NCI-H345 treated with DMSO at 0.1 percent for 48 hours (cell line): Measurements from ENCODE around the gene LDAF1.
"Not testable (repeated sequence)": the region's sequence is repeated elsewhere in the genome, so short reads cannot be mapped to it uniquely, and the experiment has no call there.

Source experiments
- DNase-seq: peaks from one replicate; lab custom pipeline; 2025; ENCODE audit not compliant: unreplicated experiment; lab: John Stamatoyannopoulos, UW

Gene LDAF1

DNA sequence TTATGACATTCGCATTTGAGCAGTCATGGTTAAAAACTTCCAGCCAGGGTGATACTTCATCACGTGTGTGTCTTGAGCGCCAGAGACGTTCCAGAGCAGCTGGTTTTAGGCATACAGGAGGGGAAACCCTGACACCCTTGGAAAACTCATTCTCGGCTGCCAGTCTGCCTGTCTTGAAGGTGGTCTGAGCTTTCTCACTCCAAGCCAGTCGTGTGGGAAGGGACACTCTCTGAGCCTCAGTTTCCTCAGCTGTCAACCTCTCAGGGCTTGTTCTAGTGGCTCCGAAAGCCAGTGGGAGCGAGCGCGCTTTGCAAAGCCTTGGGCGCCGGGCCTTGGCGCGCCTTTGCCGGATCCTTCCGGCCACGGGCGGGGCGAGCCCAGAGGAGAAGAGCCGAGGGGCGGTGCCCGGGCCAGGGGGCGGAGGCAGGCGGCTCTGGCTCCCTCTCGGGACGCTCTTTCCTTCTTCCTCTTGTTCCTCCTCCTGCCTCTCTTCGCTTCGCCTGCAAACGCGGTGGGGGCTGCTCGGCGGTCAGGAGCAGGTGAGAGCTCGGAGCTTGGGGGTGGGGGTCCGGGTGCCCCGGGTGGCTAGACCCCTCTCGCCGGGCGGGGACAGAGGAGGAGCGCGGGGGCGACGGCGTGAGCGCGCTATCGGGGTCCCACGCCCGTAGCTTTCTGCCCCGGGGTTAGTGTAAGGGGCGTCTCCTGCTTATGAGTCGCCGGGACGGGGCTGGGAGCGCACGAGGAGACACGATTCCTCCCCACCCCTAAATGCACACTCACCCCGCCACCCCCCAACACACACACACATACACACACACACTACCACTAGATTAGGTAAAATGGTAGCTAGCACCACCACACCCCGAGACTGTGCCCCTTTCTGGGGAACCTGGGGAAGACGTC, at the start of gene LDAF1:
Gene LDAF1 (plus strand): TSS at position 467 of the 903 bp plus-strand sequence. CDS start 2,509 bp downstream, outside the sequence.
- peak; percentile 18 for DNase-seq

DNA sequence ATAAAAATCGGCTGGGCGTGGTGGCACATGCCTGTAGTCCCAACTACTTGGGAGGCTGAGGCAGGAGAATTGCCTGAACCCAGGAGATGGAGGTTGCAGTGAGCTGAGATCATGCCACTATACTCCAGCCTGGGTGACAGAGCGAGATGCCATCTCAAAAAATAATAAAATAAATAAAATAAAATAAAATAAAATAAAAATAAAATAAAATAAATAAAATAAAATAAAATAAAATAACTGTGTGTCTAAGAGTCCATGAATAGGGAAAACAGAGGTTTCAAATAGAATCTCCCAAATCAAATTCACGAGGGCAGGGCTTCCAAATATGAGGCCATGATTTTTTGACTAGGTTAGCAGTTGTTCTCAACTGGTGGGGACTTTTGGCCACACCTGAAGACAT, 42.9 kb upstream of the LDAF1 start:
- not testable (repeated sequence) for DNase-seq

DNA sequence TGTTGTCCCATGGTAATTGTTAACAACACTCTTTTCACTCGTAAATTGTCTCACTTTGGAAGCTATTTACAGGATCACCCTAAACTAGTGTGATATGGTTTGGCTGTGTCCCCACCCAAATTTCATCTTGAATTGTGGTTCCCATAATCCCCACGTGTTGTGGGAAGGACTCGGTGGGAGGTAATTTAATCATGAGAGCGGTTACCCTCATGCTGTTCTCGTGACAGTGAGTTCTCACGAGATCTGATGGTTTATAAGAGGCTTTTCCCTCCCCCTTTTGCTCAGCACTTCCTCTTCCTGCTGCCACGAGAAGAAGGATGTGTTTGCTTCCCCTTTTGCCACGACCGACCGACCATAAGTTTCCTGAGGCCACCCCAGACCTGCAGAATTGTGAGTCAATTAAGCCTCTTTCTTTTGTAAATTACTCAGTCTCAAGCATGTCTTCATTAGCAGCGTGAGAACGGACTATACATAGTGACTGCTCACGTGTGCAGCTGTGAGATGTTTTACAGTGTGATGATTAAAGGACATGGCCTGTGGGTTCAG, 42.3 kb upstream of the LDAF1 start:
- DNase-seq: no peak

DNA sequence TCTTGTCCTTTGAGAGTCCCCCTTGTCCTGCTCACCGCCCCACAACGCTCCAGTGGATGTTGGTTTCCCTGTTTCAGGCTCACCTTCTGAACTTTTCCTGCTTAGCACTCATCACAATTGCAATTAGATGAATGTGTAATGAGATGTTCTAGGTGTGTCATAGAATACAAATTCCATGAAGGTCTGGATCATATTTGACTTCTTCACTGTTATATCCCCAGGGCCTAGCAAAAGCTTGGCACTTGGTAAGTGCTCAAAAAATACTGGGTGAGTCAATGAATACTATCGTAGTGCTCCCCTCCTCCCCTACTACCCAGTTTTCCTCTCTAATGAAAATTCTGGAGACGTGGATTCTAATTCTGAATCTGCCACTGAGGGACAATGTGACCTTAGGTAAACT, 40.9 kb upstream of the LDAF1 start:
- no peak for DNase-seq

DNA sequence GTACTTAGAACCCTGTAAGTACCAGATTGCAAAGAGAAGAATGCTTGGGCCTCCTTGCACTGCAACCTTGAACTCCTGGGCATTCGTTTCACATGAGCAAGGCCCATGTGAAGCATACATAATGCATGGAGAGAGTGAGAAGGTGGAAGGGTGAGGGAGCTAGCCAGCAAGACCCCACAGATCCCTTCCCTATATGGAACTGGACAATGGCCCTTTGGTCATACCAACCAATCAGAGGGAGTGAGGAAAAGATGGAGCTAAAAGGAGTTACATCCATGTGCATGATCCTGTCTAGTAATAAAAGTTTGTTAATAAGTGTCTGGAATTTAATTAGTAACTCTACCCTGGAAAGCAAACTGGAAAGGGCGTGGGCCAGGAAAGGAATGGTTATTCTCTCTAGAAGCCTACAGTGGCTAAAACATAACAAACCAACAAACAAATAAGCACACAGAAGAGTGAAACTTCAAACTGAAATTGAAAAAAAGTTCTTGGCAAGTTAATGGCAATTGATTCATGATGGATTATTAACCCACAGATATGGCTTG, 37.4 kb upstream of the LDAF1 start:
- DNase-seq: no peak

DNA sequence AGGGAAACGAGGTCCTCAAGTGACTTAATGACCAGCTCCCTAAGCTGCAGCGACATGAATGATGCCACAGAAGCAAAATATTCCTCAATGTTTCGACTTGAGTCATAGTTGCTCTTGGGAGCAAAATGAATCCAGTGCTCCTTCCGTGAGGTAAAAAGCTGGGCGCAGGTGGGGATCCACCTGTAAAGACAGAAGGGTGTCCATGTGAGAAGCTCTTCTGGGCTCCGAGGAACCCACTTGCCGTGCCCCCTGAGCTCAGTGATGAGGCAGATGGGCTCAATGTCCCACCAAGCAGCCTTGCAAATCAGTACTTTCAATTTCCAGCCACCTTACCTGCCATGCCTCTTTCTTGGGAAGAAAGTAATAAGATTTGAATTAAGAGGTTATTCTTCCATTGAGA, 33.3 kb upstream of the LDAF1 start:
- DNase-seq: no peak

DNA sequence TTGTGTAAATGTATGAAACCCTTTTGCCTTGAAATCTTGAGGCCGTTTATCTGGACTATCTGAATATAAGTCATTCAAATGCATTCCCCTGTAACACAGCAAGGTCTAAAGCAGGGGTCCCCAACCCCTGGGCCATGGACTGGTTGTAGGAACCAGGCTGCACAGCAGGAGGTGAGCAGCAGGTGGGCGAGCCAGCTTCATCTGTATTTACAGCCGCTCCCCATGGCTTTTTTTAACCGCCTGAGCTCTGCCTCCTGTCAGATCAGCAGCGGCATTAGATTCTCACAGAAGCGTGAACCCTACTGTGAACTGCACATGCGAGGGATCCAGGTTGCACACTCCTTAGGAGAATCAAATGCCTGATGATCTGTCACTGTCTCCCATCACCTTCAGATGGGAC, 32.0 kb upstream of the LDAF1 start:
- DNase-seq: no peak

DNA sequence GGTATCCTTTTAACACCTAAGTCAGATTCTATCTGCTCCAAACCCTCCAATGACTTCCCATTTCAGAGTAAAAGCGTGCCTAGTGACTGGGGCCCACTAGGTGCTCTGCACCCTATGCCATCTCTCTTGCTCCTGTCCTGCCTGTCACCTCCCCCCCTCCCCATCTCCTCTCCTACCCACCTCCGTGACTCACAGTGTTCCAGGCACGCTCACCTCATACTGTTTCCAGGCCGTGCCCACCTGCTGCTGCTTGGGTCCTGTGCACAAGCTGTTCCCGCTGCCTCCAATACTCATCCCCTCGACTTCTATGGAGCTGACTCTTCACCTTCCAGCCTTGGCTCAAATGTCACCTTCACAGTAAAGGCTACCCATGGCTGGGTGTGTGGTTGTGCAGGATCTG, 29.5 kb upstream of the LDAF1 start:
- no peak for DNase-seq

DNA sequence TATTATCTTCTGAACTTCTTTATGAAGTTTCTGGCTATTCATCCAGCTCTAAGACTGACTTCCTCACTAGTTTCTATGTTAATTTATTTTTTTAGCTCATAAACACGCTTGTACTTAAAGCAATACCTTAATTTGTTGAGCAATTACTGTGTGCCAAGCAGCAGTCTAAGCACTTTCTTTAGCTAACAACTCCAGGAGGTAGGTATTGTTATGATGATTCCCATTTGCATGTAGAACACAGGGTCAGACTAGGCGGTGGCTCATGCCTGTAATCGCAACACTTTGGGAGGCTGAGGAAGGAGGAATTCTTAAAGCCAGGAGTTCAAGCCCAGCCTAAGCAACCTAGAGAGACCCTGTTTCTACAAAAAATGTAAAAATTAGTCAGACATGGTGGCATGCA, 27.7 kb upstream of the LDAF1 start:
- DNase-seq: no peak

DNA sequence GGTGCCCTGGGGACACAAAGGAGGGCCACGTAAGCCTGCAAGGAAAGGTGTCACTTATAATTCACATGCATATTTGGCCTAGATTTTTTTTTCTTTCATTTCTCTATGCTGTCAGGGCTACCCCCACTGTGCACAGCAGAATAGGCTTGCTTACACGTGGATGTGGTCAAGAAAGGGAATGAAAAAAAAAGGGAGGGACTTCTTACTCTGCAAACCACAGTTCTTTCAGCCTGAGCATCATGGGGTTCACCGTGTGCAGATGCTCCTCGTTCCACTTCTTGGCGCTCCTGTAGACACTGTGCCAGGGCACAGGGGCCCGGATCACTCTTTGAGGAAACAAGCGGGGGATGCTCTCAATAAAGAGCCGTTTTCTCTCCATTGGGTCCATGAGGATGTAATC, 24.4 kb upstream of the LDAF1 start:
- DNase-seq: no peak

DNA sequence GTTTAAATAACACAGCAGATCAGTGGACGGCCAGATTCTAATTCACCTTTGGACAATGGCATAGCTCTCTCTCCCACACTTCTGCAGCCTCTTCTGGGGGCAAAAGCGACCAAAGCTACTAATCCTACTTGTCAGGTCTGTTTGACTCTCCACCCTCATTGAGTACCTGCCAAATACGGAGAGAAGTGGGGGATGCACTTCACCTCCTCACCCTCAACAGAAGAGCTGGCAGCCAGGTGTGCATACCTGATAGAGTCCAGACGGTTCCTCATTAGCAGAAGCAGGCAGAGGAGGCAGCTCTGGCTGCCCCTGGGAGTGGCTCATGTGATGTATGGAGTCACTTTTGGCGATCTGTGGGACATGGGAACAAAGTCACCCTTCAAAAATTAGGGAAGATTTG, 12.7 kb upstream of the LDAF1 start:
- DNase-seq: peak; percentile 19

DNA sequence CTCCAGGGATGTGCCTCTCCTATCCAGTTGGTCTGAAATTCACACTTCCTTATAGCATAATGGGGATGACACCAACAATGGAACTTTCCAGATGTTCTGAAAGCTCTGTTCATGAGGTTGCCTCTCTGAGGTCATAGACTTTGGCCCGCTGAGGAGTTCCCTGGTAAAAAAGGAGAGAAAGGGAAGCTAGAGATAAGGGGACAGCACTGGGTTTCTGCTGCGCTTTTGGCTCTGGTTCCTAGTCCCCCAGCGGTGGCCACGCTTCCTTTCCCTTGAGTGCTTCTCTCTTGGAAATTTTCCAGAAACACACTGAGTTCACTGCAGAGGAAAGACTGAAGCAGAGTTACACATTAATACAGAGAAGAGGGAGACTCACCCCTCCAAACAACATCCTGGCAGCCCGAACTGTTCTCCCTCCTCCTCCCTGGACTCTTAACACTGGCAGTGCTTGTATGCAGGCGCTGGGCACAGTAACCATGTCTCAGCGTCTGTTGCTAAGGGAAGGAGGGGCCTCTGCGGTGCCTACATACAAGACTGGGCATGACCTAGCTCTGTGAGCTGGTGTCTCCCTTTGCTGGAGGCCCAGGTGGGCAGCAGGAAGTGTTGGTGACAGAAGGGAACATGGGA, 8.0 kb upstream of the LDAF1 start, which contains the start of gene DNAH3:
Gene DNAH3 (minus strand): TSS at position 472 of the 627 bp plus-strand sequence. CDS start 527 bp downstream, outside the sequence.
- peak; percentile 95 for DNase-seq

DNA sequence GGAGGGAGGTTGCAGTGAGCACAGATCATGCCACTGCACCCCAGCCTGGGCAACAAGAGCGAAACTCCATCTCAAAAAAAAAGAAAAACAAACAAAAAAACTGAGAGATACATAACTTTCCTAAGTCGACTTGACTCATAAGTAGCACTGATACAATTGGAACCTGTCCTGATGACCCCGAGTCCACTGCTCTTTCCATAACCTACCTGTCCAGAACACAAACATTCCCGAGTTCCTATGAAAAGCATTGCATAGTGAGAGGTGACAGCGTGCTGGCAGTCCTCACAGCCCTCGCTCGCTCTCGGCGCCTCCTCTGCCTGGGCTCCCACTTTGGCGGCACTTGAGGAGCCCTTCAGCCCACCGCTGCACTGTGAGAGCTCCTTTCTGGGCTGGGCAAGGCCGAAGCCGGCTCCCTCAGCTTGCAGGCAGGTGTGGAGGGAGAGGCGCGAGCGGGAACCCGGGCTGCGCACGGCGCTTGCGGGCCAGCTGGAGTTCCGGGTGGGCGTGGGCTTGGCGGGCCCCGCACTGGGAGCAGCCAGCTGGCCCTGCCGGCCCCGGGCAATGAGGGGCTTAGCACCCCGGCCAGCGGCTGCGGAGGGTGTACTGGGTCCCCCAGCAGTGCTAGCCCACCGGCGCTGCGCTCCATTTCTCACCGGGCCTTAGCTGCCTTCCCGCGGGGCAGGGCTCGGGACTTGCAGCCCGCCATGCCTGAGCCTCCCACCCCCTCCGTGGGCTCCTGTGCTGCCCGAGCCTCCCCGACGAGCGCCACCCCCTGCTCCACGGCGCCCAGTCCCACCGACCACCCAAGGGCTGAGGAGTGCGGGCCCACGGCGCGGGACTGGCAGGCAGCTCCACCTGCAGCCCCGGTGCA, 6.1 kb upstream of the LDAF1 start:
- DNase-seq: not testable (repeated sequence)

DNA sequence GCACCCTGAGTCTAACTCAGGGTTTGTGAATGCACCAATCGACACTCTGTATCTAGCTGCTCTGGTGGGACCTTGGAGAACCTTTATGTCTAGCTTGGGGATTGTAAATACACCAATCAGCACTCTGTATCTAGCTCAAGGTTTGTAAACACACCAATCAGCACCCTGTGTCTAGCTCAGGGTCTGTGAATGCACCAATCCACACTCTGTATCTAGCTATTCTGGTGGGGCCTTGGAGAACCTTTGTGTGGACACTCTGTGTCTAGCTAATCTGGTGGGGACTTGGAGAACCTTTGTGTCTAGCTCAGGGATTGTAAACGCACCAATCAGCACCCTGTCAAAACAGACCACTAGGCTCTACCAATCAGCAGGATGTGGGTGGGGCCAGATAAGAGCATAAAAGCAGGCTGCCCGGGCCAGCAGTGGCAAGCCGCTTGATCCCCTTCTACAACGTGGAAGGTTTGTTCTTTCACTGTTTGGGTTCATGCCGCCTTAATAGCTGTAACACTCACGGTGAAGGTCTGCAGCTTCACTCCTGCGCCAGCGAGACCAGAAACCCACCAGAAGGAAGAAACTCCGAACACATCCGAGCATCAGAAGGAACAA, 5.2 kb upstream of the LDAF1 start:
- not testable (repeated sequence) for DNase-seq

DNA sequence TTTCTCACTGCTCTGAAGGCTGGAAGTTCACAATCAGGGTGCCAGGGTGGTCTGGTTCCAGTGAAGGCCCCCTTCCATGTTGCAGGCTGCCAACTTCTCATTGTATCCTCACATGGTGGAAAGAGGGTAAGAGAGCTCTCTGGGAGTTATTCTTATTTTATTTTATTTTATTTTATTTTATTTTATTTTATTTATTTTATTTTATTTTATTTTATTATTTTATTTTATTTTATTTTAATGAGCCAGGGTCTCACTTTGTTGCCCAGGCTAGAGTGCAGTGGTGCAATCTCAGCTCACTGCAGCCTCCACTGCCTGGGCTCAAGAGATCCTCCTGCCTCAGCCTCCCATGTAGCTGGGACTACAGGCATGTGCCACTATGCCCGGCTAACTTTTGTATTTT, 2.5 kb upstream of the LDAF1 start:
- DNase-seq: not testable (repeated sequence)

DNA sequence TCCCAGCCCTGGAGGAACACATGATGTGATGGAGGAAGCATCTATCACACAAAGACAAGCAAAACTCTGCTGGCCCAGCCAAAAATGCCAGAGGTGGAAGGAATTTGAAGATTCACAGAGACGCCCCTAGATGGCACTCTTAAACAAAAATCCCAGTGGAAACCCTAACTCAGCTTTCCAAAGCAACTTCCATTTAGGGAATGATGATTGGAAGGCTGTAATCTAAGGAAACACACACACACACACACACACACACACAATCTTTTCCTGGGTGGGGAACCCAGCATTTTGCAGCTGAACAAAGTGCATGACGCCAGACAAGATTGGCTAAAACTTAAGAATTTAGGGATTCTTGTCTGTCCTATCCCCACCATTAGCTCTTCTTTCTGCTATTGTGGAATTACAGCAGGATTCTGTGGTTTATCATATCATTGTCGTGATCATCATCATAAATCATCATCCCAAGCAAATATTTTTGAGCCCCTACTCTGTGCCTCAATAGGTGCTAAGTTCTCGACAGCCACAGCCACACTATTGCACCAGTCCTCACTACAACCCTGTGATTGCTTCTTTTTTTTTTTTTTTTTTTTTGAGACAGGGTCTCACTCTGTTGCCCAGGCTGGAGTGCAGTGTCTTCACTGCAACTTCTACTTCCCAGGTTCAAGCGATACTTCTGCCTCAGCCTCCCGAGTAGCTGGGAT, 1.6 kb upstream of the LDAF1 start:
- peak; percentile 42 for DNase-seq

DNA sequence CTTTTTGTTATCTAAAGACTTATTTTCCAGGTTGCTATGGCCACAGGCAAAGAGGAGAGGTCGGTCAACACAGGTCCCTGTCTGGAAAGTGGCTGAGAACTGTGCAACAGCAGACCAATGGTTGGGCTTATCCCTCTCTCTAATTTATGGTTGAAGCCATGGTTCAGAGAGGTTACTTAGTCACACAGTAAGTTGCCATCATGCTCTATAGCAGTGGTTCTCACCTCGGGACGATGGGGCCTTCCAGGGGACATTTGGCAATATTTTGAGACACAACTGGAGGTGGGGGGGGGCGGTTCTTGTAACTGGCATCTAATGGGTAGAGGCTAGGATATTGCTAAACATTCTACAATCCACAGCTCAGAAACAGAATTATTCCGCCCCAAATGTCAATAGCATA, 842 bp upstream of the LDAF1 start:
- no peak for DNase-seq

DNA sequence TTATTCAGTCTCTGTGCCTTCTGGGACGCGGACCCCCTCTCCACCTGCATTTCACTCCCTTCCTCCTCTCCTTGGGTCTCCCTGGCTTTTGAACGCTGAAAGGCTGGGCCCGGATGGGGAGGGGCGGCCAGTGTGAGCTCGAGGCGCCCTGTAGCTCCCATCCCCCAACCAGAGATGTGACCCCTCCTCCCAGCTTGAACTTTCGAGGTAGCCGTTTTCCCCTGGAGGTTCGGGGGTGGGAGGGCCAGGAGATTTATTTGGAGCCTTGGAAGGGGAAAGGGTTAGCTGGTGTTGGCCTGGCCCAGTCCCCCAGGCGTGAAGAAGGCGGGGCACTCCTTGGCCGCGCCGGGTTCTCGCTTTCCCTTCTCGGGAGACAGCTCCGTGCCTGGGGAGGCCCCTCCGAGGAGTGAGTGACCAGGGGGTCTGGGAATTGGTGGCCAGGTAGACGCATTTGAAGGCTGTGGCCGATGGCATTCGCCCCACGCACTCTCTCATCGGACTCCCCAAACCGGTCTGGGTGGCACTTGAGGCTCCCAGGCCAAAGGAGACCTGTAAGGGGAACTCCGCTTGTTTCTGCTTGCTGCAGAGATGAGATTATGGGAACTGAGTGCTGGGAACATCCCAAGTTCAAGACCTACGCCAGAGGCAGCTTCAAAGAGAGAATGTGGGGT, 942 bp downstream of the LDAF1 start:
- DNase-seq: no peak

DNA sequence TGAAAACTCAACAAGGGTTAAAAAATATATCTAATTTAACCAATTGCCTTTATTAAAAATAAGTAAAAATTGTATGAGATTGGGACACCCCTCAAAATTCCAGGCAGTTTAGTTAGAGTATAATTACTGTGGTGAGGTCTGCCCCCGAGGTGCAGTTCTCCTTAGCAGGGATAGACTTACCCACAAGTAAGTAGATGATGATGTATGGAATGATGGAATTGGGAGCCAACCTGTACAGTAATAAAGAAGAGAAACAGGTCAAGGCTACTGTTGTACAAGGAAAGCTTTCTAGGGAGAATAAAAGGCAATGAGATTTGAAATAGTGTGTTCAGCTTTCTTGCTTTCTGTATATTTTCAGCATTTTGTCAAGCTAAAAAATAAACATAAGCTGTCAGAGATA, 1.8 kb downstream of the LDAF1 start:
- DNase-seq: no peak
